OCI-M2 (cell line): ENCODE measurements around the gene KYAT1.

Source experiments
- DNase-seq: peaks from one replicate; lab custom pipeline; 2025; ENCODE audit not compliant: unreplicated experiment; lab: John Stamatoyannopoulos, UW

KYAT1 gene

DNA sequence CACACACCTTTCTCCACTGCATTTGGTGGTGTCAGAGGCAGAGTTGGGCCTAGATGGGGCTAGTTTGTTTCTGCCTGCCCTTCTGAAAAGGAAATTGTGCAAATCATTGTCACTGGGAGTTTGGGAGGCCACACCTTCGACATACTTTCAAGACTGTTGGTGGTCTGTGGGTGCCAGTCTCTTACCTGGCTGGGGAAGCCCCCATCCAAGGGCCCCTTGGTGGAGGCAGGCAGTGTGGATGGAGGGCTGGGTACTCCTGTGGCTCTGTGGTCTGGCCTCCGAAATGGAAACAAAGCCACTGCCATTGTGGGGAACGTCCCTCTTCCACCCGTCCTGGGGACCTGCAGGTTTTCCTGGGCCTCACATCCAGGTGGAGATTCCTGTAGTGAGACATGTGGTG, 28.1 kb upstream of the KYAT1 start:
- no peak for DNase-seq

DNA sequence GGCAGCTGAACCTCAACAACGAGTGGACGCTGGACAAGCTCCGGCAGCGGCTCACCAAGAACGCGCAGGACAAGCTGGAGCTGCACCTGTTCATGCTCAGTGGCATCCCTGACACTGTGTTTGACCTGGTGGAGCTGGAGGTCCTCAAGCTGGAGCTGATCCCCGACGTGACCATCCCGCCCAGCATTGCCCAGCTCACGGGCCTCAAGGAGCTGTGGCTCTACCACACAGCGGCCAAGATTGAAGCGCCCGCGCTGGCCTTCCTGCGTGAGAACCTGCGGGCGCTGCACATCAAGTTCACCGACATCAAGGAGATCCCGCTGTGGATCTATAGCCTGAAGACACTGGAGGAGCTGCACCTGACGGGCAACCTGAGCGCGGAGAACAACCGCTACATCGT, 26.6 kb upstream of the KYAT1 start:
- no peak for DNase-seq

DNA sequence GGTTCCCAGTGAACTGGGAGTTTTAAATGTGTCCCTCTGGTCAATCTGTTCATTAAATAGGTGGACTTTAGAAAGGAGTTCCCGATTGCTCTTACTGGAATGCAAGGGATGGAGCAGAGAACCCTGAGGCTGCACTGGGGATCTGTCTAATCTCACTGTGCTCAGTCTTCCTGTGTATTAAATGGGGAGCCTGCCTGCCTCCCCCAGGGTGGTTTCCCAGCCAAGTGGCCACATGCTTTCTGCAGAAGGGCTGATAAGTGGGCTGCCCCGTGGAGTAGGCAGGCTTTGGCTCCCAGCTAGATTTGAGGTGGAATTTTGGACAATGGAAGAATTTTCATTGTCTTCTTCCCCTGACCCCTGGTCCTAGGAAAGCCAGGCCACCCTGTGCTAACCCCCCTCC, 25.0 kb upstream of the KYAT1 start:
- no peak for DNase-seq

DNA sequence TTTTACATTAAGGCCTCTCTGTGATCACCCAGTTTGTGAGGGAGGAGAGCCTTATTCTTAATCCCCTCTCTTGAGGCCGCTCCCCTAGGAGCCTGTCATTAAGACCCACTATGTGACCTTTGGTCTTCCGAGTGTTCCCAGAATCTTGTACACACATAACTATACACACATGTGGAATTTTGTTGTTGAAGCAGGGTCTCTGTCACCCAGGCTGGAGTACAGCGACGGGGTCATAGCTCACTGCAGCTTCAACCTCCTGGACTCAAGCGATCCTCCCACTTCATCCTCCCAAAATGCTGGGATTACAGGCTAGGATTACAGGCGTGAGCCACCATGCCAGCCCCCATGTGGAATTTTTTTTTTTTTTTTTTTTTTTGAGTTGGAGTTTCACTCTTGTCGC, 24.2 kb upstream of the KYAT1 start:
- no peak for DNase-seq

DNA sequence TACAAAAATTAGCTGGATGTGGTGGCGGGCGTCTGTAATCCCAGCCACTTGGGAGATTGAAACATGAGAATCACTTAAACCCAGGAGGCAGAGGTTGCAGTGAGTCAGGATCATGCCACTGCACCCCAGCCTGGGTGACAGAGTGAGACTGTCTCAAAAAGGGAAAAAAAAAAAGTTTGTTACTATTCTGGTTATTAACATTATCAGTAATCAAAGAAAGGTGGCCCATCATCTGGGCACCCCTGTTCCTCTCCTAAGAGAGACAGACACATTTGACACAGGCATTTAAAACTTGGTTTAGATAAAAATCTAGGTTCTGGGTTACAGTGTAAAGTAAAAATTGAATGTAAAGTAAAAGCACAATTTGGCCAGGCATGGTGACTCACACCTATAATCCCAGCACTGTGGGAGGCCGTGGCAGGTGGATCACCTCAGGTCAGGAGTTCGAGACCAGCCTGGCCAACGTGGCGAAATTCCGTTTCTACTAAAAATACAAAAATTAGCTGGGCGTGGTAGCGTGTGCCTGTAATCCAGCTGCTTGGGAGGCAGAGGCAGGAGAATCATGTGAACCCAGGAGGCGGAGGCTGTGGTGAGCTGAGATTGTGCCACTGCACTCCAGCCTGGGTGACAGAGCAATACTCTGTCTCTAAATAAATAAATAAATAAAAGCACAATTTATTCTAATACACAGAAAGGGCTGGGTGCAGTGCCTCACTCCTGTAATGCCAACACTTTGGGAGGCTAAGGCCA, 22.3 kb upstream of the KYAT1 start:
- no peak for DNase-seq

DNA sequence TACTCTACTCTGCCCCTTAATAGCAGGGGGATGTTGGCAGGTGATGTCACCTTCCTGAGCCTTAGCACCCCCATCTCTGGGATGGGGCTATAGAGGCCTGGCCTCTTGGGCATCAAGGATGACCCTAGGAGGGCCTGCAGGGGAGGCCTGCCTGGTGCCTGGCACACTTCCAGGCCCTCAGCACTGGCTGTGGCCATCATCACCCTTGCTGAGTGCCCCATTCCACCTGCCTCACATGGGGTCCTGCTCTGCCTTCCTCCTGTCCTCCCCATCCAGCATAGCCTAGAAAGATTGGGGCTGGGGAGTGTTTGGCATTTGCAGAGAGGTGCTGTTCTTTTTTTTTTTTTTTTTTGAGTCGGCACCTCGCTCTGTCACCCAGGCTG, 21.3 kb upstream of the KYAT1 start:
- DNase-seq = no peak

DNA sequence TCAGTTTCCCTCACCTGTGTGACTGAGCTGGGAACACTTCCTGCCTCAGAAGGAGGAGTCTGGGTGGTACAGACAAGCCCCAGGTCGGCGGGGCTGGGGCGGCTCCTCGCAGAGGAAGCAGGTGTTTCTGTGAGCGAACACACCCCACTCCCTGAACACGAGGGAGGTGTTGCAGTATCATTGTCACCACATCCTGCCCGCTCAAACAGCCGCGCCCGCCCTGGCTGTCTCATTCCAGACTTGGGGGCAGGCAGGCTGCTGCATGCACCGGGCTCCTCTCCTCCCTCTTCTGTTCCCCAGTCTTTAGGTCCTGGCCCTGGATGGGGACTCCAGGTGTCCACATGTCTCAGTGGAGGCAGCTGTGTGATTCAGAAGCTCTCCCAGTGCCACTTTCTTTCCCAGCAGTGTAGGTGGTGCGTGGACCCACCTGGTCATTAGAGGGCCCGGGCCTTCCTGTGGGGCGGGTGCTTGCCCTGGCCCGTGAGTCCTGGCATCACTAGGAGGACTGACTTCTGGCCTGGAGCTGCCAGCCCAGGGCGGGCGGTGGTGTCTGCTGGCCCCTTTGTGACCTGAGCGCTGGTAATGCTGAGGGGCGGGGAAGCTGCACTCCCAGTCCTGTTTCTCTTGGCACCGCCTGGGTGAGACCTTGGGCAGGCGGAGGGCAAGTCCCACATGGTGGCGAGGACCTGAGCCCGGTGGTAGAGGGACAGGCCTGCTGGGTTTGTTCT, 20.8 kb upstream of the KYAT1 start:
- DNase-seq = no peak

DNA sequence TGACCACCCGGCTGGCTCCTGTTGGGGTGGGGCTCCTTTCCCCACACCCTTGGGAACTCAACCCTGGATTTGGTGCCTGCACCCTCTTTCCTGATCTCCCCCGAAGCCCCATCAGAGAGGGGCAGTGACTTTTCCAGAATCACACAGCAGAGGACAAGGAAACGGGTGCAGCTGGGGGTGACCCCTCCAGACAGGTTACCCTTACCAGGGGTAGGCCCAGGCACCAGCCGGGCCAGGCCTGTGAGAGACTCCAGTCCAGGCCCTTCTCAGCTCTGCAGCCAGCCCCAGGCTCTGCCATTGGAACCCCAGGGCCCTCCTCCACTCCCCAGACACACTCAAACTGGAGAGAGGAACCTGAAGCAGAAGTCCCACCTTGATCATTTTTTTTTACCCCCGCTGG, 20.1 kb upstream of the KYAT1 start:
- DNase-seq = no peak

DNA sequence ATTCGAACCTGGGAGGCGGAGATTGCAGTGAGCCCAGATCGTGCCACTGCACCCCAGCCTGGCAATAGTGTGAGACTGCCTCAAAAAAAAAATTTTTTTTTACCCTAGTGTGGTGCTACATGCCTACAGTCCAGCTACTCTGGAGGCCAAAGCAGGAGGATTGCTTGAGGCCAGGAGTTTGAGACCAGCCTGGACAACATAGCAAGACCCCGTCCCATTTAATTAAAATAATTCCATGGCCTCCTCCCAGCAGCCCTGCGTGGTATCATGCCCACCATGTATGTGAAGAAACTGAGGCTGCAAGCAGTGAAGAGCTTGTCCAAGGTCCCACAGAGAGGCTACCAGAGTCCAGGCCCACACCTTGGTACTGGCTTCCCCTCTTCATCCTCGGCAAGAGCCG, 19.6 kb upstream of the KYAT1 start:
- DNase-seq = no peak

DNA sequence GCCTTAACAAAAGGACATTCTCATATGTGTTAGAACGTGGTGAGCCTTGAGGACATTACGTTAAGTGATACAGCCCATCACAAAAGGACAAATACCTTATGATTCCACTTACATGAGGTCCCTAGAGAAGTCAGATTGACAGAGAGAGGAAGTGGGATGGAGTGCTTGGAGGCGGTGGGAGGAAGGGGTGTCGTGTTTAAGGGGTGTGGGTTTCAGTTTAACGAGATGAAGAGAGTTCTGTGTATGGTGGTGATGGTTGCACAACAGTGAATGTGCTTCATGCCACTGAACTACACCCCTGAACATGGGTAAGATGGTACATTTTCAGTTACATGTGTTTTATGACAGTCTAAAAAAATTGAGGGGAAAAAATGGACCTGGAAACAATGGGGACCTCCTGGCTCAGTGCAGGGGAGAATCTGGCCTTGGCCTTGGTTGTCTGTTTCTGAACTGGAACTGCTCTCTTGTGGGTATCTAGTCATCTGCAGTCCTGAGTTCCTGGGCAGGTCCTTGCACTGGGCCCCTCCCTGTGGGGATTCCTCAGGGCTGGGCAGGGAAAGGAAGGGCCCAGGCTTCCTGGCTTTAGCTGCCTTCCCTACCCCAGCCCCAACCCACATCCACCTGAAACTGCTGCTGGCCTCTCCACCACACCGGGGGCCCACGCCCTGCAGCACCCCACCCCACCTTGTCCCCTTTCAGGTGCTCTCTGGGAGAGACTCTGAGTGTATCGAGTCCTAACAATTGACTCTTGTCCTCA, 18.0 kb upstream of the KYAT1 start:
- DNase-seq = no peak

DNA sequence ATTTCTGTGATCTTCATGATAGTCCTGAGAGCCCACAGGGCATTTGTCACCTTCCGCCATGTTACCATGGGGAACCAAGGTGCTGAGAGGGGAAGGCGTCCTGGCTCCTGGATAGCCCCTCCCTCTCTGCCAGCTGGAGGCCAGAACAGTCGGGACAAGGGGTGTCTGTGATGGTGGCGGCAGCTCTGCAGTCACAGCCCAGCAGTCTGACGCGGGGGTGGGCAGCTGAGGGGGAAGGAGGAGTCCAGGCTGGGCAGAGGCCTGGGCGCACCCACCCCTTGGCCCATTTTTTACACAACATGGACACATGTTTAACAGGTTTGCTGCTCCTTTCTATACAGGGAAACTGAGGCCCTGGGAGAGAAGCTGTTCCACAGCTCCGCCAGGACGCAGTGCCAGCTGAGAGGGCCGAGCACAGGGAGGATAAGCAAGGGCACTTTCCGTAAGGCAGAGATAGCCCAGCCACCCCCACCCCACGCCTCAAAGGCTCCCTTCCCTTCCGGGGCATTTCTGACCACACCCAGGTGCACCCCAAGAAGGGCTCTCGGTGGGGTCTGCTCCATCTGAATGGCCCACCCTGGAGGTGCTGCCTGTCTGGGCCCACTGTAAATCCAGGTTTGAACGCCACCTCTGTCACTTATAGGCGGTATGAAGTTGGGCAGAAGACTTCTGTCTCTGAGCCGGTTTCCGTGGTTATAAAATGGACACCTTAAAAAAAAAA, 17.3 kb upstream of the KYAT1 start:
- no peak for DNase-seq

DNA sequence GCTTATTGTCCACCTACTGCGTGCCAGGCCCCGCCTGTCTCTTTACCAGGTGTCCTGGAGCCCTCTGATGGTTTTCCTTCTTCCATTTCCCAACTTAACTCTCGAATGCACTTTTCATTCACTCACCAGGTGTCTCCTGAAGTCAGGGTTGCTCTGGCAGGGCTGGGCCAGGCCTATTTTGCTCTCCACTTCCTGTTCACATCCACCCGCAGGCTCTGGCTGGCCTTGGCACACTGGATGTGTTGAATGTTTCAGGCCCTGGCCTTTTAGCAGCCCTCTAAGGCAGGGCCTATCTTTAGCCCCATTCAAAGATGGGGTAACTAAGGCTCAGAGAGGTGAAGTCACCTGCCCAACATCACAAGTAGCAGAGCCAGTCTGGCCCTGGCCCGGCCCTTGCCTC, 16.6 kb upstream of the KYAT1 start:
- DNase-seq = no peak

DNA sequence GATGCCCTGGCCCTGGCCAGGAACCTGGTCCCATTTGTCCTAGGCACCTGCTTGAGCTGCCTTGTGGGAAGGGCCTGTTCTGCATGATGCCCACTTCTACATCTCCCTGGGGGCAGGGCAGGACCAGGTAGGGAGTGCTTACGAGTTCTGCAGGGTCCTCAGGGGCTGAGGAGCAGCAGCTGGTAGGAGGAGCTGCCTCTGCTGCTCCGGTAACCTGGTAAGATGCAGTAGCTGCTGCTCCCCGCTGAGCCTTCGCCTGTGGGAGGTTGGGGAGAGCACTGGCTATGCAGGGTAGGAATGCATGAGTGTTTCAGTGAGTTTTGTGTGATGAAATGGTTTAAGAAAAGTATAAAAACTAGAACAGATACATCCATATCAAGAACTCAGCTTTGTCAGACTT, 13.8 kb upstream of the KYAT1 start:
- DNase-seq = no peak

DNA sequence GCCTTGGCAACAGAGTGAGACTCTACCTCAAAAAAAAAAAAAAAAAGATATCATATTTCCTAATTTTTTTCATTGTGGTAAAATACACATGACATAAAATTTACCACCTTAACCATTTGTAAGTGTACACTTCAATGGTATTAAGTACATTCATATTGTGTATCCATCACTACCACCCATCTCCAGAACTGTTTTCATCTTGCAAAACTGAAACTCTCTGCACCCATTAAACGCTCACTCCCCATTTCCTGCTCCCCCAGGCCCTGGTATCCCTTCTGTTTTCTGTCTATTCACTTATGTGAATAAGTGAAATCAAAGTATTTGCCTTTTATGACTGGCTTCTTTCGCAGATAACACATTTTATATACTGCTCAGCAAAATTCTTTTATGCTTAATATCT, 13.0 kb upstream of the KYAT1 start:
- DNase-seq = no peak

DNA sequence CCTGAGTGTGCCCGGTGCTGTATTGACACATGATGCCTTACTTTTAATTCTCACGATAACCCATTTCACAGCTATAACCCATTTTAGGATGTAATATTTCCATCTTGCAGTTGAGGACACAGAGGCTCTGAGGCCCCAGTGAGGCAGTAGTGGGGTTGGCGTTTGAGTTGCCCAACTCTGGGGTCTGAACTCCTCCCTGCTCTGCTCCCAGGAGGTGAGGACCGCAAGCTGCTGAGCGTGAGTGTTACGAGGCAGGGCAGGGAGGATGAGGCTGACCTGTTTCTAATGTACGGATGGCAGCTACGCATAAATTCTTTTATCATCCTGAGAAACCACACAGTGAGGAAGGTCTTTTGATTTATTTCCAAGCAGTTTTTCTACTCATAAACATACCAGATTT, 11.6 kb upstream of the KYAT1 start:
- DNase-seq = no peak

DNA sequence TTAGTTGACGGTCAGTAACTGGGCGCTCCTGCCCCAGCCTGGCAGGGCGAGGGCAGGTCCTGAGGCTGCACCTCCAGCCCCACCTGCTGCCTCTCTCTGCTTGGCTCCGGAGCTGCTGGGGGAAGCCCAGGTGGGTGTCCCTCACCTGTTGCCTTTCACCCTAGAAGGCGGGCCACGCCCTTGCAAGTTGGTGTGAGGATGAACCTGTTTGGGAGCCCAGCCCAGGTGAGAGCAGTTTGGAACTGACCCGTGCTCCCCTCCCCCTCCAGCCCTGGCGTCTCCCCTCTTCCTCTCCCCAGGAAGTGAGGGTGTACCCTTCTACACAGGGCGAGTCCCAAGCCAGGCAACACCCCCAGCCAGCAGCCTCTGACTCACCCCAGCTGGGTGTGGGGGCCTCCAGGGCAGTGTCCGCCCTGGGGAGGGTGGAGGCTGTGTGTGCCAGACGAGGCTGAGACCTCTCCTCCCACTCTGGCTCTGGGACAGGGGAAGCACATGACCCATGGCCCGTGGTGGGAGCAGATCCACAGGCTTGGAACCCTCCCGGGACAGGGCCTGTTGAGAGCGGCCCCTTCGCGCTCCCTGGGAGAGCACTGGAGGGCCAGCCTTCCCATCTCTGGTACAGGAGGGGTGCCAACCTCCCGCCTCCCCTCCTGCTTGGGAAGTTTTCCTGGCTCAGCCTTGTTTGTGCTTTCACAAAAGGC, 10.6 kb upstream of the KYAT1 start:
- no peak for DNase-seq

DNA sequence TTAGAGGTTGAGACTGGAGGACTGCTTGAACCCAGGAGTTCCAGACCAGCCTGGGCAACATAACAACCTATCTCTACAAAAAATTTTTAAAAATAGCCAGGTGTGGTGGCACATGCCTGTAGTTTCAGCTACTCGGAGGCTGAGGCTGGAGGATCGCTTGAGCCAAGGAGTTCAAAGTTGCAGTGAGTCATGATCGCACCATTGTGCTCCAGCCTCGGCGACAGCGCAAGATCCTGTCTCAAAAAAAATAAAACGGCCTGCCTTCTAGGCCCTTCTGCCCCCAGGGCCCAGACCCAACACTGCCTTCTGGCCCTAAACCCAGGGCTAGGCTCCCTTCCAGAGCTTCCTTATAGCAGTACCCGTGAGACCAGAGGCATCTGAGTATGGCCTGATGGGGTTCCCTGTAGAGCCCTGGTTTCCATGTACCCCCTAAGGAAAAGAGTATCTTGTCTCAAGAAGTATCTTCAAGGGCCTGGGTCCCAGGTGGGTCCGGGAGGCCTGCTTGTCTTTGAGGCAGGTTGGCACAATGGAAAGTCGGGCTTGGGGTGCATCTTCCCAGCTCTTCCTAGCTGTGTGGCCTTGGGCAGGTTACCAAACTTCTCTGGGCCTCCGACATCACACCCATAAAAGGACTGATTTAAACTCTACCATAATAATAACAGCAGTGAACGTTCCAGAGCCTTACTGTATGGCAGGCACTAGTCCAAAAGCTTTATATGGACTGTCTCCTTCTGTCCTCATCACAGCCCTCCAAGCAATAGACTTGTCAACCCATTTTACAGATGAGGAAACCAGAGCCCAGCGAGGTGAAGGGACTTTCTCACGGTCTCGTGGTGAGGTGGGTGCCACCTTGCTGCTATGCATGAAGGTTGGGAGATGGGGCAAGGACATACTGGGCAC, 9.8 kb upstream of the KYAT1 start:
- no peak for DNase-seq

DNA sequence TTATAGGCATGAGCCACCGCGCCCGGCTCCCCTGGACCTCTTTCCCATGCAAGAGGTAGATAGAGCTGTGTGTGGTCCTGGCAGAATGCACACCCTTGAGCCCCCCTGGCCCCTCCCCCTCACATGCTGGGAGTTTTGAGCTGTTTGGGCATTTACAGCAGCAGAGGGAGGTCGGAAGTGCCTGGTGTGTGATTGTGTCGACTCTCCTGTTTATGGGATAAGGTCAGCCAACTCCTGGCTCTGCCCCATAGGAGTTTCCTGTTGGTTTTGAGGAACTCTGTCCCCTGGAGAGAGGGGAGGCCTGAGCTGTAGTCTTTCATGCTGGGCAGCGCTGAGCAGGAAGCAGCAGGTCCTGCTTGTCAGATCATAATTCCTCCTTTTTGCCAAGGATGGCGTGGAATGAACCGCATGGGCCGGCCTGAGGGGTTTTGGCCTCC, 6.2 kb upstream of the KYAT1 start:
- DNase-seq = no peak

DNA sequence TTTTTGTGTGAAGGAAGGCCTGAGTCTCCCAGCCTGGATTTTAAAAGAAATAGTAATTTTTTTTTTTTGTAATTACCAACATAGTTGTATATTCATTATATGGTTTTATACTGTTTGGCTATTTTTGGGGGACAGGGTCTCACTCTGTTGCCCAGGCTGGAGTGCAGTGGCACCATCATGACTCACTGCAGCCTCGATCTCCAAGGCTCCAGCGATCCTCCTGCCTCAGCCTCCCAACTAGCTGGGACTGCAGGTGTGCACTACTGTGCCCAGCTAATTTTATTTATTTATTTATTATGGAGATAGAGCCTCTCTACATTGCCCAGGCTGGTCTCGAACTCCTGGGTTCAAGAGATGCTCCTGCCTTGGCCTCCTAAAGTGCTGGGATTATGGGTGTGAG, 5.3 kb upstream of the KYAT1 start:
- DNase-seq = no peak
